ENCODE results near the gene HTRA1. TPM values are rescaled to one million over a fixed set of nuclear protein-coding genes. Genes with fewer than 3 reads are reported as not detected.

Gene HTRA1
- total RNA-seq, 1 experiment from 2014 or later, result 0.39 TPM

DNA sequence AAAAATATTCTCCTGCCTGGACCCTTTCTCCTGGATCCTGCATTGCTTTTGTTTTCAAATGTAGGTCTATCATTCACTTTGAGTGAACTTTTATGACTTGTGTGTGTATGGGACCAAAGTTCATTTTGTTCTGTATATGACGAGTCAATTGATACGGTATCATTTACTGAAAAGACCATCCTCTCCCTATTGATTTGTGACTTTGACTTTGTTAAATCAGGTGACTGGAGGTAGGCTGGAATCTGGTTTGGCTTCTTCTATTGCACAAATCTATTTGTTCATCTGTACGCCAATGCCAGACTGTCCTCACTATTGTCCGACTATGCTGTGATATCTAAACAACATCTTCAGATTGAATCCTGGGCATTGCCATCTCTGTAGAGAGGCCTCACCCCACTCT, 12.2 kb upstream of the HTRA1 start:
- Histone ChIP-seq H3K27me3 (ENCODE audit: insufficient read depth, low read length) (no peaks in the 10 kb centered on the region), H3K4me2 (ENCODE audit: low read length) (no peak overlapping the region), H3K79me2 (ENCODE audit: insufficient read depth, low read length) (no peaks in the 10 kb centered on the region), H3K9me2 (ENCODE audit: insufficient read depth) (no peaks in the 10 kb centered on the region), H3K36me3 (ENCODE audit: control insufficient read depth in 1 of 2, insufficient read depth in 2 of 2, low read length in 2 of 2) (no peaks in the 10 kb centered on the region), H3K9ac (ENCODE audit: low read length) (no peak overlapping the region), H3K4me3 (replicated peaks in 1 of 2; ENCODE audit: low read depth in 1 of 2, low read length in 2 of 2) (no peak overlapping the region), H3K4me1 (ENCODE audit: control insufficient read depth in 1 of 2, insufficient read depth in 2 of 2, low read length in 2 of 2) (peaks cover 7 to 8% of the 10 kb centered on the region in 2 experiments; a peak in 3 of 4 replicates), H2AFZ (ENCODE audit: low read depth, low read length, poor library complexity, severe bottlenecking) (no peak overlapping the region), H4K20me1 (ENCODE audit: insufficient read depth) (no peaks in the 10 kb centered on the region), H3K9me3 (ENCODE audit: control insufficient read depth in 1 of 2, insufficient read depth in 1 of 2, low read depth in 1 of 2, low read length in 2 of 2) (no peaks in the 10 kb centered on the region), H3K27ac (ENCODE audit: low read depth, low read length) (no peak overlapping the region)
- no peak for TF ChIP-seq ELF1 (IDR thresholded peaks at IDR 0.05; ENCODE audit: borderline replicate concordance, low read depth)
- TF ChIP-seq SRF (IDR thresholded peaks at IDR 0.05; ENCODE audit: low read depth), result no peak
- TF ChIP-seq CBX3 (IDR thresholded peaks at IDR 0.05; ENCODE audit: low read depth), result no peak
- TF ChIP-seq YY1 (IDR thresholded peaks at IDR 0.05; ENCODE audit: extremely low read depth, insufficient replicate concordance, low read depth, low read length), result no peak
- TF ChIP-seq, protein P1, sequence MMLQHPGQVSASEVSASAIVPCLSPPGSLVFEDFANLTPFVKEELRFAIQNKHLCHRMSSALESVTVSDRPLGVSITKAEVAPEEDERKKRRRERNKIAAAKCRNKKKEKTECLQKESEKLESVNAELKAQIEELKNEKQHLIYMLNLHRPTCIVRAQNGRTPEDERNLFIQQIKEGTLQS (IDR thresholded peaks at IDR 0.05), result no peak
- no peak for TF ChIP-seq FOSL1 (IDR thresholded peaks at IDR 0.05; ENCODE audit: low read depth)
- no peak for TF ChIP-seq ZBTB33 (IDR thresholded peaks at IDR 0.05; ENCODE audit: extremely low read depth, insufficient replicate concordance, low read length)
- TF ChIP-seq EGR1 (IDR thresholded peaks at IDR 0.05; ENCODE audit: low read depth), result no peak
- TF ChIP-seq JUND (IDR thresholded peaks at IDR 0.05), result no peak
- RAD21 ChIA-PET (ENCODE audit: low non-redundant PET in 1 of 2, low total read pairs in 2 of 2, uncharacterized antibody in 2 of 2, unreplicated experiment in 2 of 2), result no interaction called here
- POLR2A ChIA-PET, result no interaction called here
- DNase-seq (ENCODE audit: low read depth, low spot score) (no peak), ATAC-seq (no peak)
- intact Hi-C loops (cut with micrococcal nuclease), result no loop called here
- no TSS peak for BruUV-seq (replicated peaks)
- CTCF ChIA-PET, result no interaction called here
